Kidney (tissue), 2 donors: ENCODE data around the gene BAK1. TPM values are rescaled to one million over a fixed set of nuclear protein-coding genes. Genes with fewer than 3 reads are reported as not detected.

Source experiments
- polyA plus RNA-seq: library from polyadenylated mRNA; stranded (reverse); fragments of 350-450 nt; fragmentation: Illumina TruSeq; extraction: RNeasy Lipid Tissue Mini Kit (QIAGEN cat#74804); gene quantifications from one replicate; pipeline ENCODE4 v1.2.3, GENCODE V29; 2014; ENCODE audit warnings: low read depth, low replicate concordance; ENCODE audit not compliant: insufficient read depth
- total RNA-seq: library from RNA; stranded (reverse); fragmentation: NEBNext Ultra II Directional; extraction: Animal tissue kit (Norgen Biotek cat#: 25700); gene quantifications from one replicate; pipeline ENCODE4 v1.2.1, GENCODE V29; 2021
- donor health status: DM: yes; HTN: yes; CAD: no.

Gene BAK1
- total and polyA plus RNA-seq, 2 donors from 2014 or later = 22.3 to 26.7 TPM

Other genes with a start within 250 kb of the BAK1 start
- 2.3 TPM for gene KIFC1, start 188.5 kb downstream of the BAK1 start, total RNA-seq
- not detected for gene KIFC1, start 188.5 kb downstream of the BAK1 start, polyA plus RNA-seq
- gene PHF1, start 169.3 kb downstream of the BAK1 start, total RNA-seq = 63.8 TPM
- gene PHF1, start 169.3 kb downstream of the BAK1 start, polyA plus RNA-seq = 87.6 TPM
- gene CUTA, start 162.2 kb downstream of the BAK1 start, total RNA-seq = 163 TPM
- gene CUTA, start 162.2 kb downstream of the BAK1 start, polyA plus RNA-seq = 433 TPM
- 17.8 TPM for gene SYNGAP1, start 160.2 kb downstream of the BAK1 start, total RNA-seq
- 2.7 TPM for gene SYNGAP1, start 160.2 kb downstream of the BAK1 start, polyA plus RNA-seq
- gene ZBTB9, start 125.7 kb downstream of the BAK1 start, total RNA-seq = 11.5 TPM
- 6.4 TPM for gene ZBTB9, start 125.7 kb downstream of the BAK1 start, polyA plus RNA-seq
- gene ITPR3, start 41.0 kb upstream of the BAK1 start, total RNA-seq = 86.3 TPM
- gene ITPR3, start 41.0 kb upstream of the BAK1 start, polyA plus RNA-seq = 4.2 TPM
- 39.6 TPM for gene UQCC2, start 131.4 kb upstream of the BAK1 start, total RNA-seq
- 189 TPM for gene UQCC2, start 131.4 kb upstream of the BAK1 start, polyA plus RNA-seq
- gene IP6K3, start 166.6 kb upstream of the BAK1 start, total RNA-seq = 0.47 TPM
- gene IP6K3, start 166.6 kb upstream of the BAK1 start, polyA plus RNA-seq = 4.0 TPM
- 57.1 TPM for gene LEMD2, start 208.9 kb upstream of the BAK1 start, total RNA-seq
- gene LEMD2, start 208.9 kb upstream of the BAK1 start, polyA plus RNA-seq = 36.4 TPM
- gene MLN, start 223.7 kb upstream of the BAK1 start, total RNA-seq = not detected
- not detected for gene MLN, start 223.7 kb upstream of the BAK1 start, polyA plus RNA-seq